HG03175 (cell line): ENCODE measurements around the gene COL27A1.

Source experiments
- ATAC-seq: cut with Tn5 transposase; IDR thresholded peaks from one replicate; pipeline ENCODE4 v1.9.1; 2021; ENCODE audit warnings: mild to moderate bottlenecking, moderate library complexity; ENCODE audit not compliant: unreplicated experiment

Gene COL27A1

DNA sequence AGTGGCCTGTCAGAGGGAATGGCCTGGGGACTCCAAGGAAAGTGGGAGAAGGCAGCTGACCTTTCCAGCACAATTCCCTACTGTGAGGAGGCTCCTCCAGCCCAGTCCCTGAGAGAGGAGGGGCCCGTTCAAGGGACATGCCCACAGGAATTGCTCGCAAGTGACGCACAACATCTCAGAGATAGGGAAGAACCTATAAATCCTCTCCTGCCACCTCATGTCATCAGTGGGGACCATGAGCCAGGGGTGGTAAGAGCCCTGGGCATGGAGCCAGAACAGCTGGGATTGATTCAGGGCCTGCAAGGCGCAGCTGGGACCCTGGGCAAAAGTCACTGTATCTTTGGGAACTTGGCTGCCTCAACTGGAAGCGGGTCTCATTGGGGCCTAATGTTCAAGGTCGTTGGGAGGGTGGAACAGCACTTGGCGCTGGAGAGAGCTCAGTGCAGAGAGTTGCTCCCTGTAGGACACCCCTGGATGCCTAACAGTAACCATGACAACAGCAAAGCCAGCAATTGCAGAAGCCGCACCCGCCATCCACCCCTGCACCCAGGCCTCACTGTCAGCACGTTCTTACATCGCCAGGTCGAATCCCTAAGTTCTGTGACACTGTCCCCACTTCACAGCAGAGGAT, 126.3 kb downstream of the COL27A1 start:
- ATAC-seq = no peak

DNA sequence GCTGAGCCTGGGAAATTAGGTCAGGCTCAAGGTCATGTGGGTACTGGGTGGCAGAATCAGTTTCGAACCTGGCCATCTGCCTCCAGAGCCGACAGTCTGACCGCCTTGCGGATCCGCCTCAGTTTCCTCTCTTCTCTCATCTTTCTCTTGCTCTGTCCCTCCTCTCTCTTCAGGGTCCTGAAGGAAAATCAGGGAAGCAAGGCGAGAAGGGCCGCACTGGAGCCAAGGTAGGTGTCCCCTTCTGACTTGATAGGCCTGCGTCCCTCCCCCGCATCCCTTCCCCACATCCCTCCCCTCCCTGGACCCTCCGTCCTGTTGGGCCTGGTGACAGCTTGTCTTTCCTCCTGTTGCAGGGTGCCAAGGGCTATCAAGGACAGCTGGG, 126.8 kb downstream of the COL27A1 start:
- ATAC-seq = no peak

DNA sequence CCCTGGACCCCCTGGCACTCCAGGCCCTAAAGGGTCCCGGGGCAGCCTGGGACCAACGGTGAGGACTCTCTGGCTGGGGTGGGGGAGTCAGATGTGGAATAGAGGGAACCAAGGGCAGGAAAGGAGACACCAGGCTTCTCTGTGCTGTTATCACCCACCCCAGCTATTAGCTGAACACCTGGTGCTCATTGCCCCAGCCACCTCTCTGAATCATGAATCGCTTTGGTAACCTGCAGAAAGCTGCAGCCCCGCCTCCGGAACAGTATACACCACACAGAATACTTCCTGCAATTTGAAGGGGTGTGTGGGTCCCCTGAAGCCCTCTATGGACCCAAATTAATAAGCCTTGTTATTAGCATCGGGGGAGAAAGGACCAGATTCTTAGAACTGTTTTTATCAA, 127.2 kb downstream of the COL27A1 start:
- no peak for ATAC-seq

DNA sequence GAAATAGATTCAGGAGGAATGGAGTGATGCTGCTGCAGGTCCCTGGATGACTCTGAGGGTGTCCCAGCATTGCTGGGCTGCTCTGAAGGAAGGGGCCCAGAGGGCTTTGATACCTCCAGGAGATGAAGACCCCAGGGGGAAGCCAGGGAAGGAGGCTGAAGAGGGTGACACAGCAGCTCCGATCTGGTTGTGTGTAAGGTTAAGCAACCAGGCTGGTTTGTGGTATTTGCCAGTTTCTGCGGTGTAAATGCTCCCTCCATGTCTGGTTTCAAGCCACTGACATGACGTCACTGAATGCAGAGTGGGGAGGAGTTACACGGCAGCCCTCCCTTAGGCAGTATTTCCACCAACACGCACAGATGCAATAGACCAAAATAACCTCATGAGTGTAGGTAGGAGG, 127.6 kb downstream of the COL27A1 start:
- no peak for ATAC-seq

DNA sequence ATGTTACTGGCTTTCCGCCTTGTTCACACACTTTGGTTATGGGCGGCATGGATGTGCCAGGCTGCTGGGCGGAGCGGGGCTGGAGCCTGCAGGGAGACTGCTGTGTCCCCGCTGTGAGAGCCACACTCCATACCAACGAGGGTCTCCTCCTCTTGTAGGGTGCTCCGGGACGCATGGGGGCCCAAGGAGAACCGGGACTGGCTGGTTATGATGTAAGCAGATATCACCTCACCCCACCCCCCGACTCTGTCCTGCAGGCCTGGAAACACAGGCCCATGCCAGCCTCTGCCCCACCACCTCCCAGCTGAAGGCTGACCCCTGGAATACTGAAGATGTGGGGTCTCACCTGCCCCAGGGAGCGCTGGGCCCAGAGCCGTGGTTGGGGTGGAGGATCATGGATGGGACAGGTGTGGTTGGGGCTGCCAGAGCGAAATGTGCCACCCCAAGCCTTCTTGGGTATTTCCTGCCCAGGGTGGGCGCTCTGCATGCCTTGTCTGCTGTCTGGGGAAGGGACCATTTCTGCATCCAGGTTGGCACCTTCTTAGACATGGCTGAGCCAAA, 128.3 kb downstream of the COL27A1 start:
- no peak for ATAC-seq

DNA sequence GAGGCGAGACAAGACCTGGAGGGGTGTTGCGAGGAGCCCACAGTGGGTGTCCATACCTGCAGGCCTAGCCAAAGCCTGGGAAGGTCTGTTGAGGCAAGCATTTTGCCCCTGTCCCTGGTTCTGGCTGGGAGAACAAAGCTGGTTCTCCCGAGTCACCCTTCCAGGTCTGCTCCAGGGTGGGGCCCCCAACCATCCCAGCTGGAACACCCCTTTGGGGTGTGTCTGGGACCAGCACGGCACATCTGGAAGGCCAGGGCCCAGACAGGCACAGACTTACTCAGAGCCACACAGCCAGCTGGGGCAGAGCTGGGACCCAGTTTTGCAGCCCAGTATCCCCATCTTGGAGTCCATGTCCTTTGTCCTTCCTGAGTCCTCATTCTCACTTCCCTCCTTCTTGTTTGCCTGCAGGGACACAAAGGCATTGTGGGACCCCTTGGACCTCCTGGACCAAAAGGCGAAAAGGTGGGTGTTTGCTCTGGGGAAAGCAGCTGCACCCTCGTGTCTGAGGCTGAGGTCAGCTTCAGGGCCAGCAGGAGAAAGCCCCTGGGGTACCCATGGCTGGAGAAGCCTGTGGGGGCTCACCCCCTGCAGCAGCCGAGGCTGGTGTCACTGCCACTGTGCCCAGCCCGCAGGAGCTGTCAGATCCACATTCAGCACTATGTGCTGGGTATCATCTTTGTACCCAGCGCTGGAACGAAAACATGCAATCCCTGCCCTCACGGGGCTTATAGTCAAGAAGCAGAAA, 129.2 kb downstream of the COL27A1 start:
- ATAC-seq = no peak

DNA sequence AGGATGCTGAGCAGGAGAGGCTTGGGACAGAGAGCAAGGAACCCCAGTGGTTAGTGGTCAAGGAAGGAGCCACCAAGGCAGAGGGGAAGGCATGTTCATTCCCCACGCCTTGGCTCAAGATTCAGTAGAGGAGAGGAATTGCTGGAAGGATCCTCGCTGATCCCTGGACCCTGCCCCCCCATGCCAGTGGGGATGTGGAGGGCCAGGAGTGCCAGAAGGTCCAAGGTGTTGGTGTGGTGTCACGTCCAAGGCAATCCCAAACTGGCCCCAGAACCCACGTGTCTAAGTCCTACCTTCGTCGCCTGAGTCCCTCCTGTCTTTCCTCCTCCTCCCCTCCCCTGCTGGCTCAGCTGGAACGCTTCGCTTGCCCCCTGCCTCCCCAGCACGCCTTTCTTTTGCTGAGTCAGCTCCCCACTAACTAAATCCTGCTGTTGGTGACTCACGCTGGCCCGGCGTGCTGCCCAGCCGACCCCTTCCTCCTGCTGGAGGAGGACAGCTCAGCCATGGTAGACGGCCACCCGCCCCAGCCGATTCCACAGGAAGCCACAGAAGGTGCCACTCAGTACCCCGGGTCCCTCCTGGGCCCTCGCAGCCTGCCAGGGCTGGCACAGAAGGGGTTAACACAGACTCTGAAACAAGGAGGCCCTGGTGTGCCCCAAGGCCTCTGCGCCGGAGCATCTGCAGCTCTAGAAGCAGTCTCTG, 130.0 kb downstream of the COL27A1 start:
- no peak for ATAC-seq

DNA sequence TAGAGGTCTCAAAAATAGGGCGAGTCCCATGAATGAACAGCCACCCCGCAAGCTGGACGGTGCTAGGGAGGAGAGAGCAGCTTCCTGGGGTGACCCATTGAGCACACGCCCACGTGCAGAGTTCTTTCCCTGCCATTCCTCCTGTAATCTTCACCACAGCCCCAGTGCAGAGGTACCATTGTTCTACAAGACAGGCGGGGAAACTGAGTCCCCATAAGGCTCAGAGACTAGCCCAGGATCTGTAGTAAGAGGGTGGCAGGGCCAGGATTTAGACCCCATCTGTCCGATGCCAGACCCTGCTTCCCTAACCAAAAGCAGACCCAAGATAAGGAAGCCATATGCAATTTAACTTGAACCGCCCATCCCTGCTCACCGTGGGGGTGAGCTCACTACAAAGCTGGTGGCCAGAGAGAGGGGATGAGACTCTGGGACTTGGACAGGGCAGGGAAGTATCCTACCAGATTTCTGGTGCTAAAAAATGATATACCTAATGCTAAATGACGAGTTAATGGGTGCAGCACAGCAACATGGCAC, 130.9 kb downstream of the COL27A1 start:
- ATAC-seq = no peak

DNA sequence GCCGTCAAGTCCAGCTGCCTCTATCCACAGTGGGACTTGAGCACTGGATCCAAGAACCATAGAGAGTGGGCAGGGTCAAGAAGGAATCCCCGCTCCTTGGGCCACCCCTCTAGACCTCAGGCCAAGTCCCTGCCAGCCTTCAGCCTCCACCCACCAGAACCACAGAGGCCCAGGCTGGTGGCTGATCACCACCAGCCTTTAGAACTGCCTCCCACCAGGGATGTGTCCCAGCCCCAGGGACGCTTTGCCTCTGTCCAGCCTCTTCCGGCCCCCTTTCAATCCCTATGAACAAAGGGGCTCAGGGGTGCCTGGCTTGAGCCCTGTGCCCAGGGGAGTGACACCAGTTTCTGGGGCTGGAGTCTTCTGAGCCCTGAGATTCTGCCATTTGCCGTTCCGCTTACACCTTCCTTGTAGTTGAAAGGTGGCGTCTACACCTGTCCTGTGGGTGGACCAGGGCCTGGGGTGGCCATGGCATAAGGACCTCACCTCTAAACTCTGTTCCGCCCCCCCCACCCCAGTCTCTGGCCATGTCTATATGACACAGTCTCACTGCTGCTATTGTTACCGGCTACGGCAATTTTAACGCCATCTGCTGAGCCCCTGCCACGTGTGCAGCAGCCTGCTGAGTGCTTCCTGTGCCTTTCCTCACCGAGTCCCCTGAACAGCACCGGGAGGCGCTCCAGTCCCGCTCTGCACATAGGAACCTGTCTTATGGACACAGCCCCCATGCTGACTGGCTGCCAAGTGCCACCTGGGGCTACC, 131.8 kb downstream of the COL27A1 start:
- ATAC-seq = no peak

DNA sequence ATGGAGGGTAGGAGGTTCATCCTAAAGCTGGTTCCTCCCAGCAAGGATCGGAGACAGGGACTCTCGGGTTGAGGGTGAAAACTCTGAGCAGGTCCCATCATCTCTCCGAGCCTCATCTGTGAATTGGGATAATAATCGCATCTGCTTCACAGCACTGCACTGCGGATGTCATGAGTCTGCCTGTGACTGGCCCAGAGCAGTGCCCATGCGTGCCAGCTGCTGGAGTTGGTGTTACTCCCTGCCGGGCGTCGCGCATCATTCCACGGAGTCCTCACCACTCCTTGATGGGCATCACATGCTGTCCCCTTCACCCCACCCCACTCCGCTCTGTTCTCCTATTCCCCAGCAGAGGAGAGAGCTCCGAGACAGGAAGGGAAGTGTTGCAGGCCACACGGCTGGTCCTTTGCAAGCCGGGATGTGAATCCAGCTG, 132.4 kb downstream of the COL27A1 start:
- ATAC-seq = no peak

DNA sequence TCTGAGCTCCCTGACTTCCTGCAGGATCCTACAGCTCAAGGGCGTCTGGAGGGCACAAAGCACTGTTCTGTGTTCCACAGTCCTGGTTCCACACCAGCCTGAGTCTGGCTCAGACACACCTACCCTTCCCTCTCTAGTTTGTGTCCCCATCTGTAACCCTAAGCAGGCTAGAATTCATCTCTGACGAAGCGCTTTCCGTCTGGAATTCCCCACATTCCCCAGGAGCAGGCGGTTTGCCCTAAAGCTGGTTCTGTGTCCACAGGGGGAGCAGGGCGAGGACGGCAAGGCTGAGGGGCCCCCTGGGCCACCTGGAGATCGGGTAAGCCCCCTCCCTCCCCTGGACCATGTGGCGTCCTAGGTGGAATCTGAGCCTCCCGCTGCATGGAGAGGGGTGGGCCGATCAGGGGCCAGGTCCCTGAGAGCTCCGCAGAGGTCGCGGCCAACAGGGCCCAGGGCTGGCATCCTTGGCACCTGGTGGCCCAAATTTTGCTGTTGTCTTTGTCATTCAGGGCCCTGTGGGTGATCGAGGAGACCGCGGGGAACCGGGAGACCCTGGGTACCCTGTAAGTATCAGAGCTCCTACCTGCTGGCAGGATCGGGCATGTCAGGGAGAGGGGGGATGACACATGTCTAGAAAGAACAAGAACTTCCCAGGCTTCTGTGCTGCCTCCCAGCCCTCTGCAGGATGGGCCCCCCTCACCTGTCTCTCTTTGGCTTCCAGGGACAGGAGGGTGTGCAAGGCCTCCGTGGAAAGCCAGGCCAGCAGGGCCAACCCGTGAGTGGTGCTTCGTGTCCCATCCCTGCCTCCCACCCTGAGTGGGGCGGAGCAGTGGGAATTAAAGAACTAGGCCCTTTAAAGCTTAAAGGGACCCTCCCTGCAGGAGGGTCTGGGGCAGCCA, 133.1 kb downstream of the COL27A1 start:
- ATAC-seq = no peak

DNA sequence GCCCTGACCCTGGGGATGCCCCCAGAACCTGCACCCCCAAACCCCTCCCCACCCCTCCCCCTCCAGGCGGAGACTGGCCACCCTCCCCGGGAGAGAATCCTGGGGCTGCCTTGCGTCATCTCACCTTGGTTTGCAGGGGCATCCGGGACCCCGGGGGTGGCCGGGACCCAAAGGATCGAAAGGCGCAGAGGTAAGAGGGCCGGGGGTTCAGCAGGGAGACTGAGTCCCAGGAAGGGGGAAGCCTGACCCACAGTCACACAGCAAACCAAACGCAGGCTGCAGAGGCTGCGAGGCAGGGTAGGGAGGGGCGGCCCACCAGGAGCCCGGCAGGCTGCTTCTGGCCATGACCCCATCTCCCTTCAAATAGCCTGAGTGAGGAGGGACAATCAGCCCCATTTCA, 133.8 kb downstream of the COL27A1 start:
- no peak for ATAC-seq

DNA sequence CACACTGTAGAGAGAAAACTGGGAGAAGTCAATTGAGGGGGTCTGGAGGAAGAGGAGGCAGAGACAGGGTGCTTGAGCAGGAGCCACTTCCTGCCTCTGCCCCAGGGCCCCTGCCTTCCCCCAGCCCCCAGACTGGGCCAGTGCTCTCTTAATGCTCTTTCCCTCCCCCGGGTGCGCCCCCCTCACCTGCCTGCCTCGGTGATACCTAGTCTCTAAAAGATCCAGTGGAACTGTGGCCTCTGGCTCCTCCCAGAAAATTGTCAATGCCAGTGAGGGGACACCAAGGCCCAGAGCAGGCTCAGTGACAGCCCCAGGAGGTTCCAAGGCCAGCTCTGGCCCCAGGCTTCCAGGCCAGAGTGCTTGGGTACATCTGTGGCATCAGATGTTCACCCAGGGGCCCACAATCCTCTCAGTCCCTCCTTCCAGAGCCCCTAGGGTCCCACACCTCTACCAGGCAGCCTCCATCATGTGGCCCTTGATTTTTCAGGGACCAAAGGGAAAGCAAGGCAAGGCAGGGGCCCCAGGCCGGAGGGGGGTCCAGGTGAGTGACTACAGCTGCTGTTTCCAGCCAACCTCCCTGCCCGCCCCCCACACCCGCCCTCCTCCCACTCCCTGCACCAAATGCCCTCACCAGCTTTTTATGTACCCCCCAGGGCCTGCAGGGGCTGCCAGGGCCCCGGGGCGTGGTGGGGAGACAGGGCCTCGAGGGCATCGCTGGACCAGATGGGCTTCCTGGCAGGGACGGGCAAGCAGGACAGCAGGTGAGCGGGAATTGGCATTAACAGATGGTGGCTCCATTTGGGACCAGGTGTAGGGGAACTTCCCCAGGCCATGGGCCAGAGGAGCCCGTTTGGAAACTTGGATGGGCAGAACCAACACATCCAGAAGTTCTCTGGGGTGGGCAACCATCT, 134.5 kb downstream of the COL27A1 start:
- no peak for ATAC-seq

DNA sequence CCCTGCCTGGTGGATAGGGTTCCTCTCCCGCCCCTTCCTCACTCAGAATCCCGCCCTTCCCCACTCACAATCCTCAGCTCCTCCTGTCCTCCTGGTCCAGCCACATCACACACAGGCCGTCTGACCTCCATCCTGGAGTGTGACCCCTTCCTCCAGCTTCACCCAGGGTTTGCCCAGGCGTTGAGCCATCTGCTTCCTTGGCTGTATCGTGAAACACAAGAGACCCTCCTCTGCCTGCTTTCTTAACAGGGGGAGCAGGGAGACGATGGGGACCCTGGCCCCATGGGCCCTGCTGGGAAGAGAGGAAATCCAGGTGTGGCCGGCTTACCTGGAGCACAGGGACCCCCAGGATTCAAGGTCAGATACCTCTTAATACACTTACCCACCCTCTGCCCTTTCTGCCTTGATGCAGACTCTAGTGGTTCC, 135.2 kb downstream of the COL27A1 start:
- no peak for ATAC-seq

DNA sequence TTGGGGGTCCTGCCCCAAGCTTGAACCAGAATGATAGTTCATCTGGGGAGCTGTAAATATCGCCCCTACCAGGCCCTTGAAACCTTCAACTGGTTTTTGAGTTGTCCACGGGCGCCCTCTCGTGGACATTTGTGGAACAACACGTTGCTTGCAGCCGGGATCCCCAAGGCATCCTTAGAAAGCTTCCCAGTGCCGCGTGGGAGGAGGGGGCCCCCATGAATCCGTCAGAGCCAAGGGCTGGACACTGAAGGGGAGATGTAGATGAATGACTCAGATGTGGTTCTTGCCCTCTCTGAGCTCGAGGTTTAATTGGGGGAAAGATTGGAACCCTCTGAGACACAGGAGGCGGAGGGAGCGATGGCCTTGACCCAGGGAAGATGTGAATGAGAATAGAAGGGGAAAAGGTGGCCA, 135.7 kb downstream of the COL27A1 start:
- no peak for ATAC-seq

DNA sequence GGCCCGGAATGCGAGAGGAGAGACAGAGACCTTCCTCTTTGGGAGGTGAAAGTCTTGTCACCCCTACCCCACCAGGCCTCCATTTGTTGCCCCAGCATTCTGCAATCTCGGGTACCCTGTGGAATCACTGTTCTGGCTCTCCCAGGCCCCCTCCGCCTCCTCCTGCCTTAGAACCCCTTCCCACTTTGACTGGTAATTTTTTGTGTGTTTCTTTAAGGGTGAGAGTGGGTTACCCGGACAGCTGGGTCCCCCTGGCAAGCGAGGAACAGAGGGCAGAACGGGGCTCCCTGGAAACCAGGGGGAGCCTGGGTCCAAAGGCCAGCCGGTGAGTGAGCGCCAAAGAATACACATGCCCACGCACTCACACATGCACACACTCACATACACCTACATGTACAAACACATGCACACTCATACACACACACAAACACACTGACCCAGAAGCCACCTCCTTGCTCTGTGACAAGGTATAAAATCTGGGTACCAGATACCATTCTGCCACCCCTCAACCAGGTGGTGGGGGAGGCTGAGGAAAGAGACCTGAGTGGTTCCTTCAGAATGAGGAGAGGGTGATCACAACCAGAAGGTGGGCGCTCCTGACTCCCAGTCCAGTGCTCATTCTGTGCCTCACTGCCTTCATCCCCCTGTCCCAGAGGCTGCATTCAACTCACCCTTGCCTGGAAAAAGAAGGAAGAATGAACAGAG, 136.7 kb downstream of the COL27A1 start:
- ATAC-seq = no peak

DNA sequence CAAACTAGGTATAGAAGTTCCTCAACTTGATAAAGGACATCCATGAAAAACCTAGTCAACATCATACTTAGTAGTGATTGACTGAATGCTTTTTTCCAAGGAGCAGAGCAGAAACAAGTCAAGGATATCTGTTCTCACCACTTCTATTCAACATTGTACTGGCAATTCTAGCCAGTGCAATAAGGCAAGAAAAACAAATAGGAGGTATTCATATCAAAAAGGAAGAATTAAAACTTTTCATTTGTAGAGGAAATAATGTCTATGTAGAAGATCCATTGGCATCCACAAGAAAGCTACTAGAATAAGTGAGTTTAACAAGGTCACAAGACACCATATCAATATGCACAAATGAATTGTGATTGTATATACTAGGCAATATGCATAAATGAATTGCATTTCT, 139.3 kb downstream of the COL27A1 start:
- ATAC-seq = no peak

DNA sequence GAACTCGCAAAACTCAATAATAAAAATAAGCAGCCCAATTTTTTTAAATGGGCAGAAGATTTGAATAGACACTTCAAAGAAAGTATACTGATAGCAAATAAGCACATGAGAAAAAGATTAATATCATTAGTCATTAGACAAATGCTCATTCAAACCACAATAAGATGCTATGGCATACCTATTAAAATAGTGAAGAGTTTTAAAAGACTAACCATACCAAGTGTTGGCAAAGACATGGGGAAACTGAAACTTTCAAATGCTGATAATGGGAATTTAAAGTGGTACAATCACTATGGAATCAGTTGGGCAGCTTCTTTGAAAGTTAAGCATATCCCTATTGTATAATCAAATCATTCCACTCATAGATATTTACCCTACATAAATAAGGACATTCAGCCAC, 141.0 kb downstream of the COL27A1 start:
- no peak for ATAC-seq
